Measurements from ENCODE around the gene NAMPT.
A peak's percentile ranks its signal among the peaks of the same experiment; 100 is the strongest.
"Not testable (repeated sequence)": the region's sequence is repeated elsewhere in the genome, so short reads cannot be mapped to it uniquely, and the experiment has no call there.

NAMPT gene

DNA sequence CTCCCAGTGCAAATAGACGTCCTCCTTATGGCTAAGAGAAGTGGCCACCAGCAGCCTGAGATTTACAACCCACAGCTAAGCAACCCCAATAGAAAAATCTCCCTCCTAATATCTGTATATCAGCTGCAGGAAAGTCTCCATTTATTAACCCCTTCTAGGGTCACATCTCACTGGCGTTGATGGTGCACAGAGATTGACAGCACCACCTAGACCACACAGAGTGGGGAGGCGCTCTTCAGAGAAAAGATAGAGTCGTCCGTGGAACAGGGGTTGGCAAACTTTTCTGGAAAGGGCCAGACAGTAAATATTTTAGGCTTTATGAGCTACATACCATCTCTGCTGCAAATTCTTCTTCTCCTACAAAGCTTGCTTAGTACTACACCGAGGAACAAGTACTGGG is 60.0 kb downstream of the NAMPT start:
- DNase-seq = no peak

DNA sequence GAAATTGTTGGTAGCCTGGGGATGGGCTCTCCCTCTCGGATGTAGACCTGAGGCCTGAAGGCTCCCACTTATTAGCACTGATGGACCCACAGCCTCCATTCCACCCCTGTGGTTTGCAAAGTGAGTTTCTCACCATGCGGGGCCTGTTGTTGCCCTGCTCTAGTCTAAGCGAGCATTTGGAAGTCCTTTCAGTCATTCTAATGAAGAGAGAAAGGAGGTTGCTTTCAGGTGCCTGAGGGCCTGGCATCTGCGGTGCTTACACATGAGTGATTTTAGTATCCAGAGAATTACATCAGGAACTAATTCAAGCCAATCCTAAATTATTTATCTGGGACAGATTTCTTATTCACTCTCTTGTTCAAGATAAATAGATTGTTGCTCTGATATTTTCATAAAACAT is 61.6 kb downstream of the NAMPT start:
- DNase-seq = no peak

DNA sequence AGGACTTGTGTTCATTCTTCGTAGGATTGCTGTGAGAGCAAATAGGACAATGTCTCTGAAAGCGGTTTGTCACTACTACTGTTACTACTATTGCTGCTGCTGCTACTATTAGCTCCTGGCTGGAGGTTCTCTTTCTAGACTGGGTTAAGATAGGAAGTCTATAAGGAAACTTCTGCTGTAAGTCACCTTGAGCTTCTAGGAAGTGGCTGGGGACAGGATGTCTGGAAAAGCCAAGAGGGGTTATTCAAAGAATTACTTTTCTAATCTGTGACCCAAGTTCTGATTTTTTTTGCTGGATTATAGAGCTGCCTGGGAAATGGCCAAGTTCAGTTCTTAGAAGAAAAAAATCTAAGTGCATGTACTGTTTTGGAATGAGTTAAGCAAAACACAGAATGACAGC is 62.2 kb downstream of the NAMPT start:
- DNase-seq = no peak

DNA sequence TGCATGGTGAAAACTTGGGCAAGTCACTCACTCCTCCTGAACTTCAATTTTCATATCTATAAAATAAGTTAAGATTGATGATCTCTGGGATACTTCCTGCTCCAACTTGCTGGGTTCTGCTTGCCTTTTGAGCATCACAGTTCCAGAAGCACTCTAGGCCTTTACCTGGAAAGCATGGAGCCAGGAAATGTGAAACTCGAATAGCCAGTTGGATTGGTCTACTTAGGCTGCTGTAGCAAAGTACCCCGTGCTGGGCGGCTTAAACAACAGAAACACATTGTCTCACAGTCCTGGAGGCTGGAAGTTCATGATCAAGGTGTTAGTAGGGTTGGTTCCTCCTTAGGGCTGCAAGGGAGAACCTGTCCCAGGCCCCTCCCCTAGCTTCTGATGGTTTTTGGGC is 64.5 kb downstream of the NAMPT start:
- DNase-seq = no peak

DNA sequence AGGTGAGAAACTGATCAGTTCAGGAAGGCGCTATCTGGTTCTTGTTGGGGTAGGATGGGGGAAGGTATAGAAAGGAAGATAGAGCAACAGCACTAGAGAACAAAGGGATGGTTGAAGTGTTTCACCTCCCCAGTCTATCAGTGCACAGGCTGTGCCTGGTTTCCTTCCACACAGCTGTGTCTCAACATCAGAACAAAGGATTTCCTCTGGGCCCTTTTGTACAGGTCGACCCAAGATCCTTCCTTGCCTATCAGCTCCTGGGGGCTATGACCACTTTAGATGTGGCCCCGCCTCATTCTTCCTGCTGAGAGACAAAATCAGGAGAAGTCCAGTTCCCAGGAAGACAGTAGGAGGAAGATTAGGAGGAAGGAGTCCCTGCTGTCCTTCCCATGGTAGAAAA is 65.6 kb downstream of the NAMPT start:
- no peak for DNase-seq

DNA sequence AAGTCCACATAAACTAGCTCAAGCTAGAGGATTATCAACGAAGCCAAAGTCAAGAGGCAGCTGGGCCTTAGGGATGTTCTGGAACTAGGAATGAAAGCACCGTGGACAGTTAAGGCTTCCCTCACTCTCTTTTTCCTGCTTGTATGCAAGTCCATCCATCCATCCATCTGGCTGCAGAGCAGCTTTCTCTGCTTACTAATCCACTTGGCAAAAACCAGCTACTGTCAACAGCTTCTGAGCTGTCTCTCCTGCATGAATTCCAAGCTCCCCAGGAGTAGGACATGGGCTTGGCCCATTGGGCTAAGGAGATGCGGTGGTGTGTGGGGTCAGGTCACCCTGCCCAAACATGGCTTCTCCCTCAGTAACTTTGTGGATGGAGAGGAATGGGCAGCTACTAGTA is 66.2 kb downstream of the NAMPT start:
- no peak for DNase-seq

DNA sequence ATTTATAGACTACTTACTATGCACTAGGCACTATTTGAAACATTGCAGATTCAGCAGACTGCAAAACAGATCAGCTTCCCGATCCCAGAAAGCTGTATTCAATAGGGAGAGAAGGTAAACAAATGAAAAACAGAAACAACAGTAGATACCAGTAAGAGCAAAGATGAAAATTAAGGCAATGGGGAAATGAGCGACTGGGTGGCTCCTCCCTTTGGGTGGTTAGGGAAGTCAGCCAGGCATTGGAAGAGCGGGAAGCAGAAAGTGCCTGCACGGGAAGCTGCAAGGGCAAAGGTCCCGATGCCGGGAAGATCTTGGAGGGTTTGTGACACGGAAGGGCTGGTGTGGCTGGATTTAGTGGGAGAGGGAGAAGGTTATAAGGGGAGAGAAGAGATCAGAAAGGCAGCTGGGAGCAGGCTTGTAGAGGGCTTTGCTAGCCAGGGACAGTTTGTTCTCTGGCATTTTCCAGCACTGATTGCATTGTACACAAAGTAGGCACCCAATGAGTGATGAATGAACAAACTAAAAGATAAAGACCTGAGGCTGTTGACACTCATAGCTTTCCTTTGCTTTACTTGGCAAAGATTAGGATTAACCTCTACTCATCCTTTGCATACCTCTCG is 67.8 kb downstream of the NAMPT start:
- DNase-seq = no peak

DNA sequence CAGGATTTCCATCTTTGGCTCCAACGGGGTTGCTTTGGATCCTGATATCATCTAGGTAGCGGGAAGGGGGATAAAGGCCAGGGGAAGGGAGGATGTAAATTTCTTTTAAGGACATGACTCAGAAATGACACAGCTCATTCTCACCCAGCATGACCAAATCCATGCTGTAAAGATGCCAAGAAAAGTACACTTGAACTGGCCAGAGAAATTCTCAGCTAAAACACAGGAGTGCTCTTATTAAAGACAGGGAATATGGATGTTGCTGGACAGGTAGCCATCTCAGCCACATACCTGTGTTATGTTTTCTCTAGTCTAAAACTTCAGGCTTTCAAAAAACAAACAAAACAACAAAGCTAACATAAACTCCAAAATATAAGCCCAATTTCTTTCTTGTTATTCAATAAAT is 68.3 kb downstream of the NAMPT start:
- DNase-seq = peak; percentile 3 to 10

DNA sequence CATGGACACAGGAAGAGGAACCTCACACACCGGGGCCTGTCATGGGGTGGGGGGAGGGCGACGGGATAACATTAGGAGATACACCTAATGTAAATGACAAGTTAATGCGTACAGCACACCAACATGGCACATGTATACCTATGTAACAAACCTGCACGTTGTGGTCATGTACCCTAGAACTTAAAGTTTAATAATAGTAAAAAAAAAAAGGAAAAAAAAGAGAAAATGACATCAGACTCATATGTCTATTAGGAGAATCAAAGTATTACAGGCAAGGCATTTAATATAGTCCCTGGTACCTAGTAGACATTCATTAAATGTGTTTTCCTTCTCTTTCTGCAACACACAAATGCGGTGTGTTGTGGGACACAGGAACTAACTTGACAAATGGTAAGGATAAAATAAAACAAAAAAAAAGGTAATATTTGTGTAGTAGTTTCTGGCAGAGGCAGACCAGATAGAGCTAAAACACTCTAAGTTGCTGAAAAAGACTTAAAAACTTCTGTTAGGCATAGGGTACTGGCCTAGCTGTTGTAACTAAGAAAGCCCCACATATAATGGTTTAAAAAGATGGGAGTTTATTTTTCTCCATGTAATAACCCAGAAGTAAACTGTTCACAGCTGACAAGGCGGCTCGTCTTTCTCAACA is 68.8 kb downstream of the NAMPT start:
- DNase-seq = no peak

DNA sequence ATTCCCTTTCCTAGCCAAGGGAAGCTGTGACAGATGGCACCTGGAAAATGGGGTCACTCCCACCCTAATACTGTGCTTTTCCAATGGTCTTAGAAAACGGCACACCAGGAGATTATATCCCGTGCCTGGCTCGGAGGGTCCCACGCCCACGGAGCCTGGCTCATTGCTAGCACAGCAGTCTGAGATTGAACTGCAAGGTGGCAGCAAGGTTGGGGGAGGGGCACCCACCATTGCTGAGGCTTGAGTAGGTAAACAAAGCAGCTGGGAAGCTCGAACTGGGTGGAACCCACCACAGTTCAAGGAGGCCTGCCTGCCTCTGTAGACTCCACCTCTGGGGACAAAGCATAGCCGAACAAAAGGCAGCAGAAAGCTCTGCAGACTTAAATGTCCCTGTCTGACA is 75.8 kb downstream of the NAMPT start:
- DNase-seq = not testable (repeated sequence)

DNA sequence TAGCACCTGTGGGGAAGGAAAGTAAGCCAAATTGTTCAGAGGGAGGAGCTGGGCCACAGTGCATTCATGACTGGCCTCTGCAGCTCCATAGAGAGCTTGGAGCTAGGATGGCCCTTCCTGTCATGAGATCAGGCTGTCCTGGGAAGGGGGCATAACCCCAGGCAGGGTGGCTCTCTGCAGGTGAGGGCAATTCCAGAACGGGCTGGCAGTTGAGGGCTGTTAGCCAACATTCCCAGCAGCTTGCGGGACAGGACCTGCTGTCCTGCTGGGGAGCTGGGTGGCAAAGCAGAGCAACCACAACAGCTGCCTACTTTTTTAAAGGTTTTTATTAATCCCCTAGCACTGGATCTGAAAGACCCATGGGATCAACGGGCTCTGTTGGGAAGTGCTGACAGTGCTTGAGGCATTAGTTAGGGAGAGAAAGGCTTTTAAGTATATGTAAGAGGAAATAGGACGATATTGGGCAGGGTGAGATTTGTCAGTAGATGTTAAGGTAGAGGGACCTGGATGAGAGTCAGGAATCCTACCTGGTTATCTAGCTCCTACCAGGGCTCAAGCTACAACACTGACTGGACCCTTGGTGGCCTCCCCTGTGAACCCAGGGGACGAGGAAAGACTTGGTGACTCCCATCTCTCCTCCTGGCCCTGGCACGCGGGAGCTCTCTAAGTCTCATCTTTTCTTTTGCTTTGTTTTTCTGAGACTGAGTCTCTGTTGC is 77.8 kb downstream of the NAMPT start:
- no peak for DNase-seq

DNA sequence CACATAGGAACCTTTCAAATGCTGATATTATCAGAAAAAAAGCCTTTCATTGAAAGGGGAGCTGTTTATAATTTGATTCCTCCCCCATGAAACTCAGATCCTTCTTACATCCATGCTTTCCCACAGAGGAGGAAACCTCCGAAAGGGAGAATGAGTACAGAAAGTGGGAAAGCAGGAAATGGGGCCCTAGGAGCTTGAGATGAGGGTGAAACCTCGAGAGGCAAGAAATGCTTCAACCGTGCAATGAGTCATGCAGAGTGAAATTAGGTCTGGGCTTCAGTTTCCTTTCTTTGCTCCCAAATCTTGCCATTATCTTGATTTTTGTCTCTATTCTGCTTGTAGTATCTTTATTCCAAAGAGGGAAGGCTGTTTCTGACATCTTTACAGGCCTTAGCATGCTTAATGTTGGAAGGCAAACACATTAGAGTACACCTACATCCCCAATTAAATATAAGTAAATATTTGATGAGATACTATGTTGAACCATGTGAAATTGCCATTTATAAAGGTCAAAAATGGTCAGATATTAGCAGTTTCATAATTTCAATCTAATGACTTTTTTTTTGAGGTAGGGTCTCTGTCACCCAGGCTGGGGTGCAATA is 79.1 kb downstream of the NAMPT start:
- no peak for DNase-seq

DNA sequence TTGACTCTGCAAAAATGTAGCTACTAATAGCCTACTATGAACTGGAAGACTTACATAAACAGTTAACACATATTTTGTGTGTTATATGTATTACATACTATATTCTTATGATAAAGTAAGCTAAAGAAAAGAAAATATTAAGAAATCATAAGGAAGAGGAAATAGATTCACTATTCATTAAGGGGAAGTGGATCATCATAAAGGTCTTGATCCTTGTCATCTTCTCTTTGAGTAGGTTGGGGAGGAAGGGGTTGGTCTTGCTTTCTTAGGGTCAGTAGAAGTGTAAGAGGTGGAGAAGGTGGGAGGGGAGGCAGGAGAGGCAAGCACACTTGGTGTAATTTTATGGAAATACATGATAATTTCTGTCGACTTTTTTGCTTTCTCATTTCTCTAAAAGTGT is 81.3 kb downstream of the NAMPT start:
- peak; percentile 4 to 5 for DNase-seq

DNA sequence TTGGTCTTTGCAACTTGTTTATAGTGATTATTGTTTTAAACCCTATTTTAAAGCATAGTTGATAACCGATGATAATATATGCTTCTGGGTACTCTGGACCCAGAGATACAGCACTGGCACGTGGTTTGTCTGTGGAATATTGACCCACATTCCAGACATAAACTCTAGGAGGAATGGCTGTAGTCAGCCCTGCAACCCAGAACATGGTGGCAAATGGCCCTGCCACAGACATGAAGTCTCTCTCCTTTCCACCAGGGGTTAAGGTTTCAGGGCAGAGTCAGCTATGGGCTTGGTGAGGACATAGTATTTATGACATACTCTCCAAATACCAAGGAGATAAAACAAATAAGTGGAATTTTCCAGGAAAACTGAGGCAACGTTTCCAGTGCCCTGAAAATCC is 83.6 kb downstream of the NAMPT start:
- no peak for DNase-seq

DNA sequence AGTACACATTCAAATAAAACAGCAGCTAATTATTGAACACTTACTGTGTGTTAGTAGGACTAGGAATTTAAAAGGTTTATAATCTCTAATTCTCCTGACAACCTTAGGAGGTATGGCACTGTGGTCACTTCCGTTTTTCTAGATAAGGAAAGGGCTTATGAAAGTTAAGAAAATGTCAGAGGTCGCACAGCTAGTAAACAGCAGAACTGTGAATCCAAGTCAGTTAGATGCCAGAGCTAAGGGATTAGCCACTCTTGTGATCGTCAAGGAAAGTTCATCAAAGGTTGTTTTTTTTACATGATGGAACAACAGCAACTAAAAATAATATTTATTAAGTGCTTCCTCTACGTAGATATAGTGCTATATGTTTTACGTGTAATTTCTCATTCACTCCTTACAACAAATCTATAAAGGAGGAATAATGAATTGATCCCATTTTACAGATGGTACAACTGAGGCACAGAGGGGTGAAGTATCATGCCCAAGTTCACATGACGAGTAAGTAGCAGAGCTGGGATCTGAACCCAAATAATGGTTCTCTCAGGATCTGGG is 84.9 kb downstream of the NAMPT start:
- DNase-seq = no peak

DNA sequence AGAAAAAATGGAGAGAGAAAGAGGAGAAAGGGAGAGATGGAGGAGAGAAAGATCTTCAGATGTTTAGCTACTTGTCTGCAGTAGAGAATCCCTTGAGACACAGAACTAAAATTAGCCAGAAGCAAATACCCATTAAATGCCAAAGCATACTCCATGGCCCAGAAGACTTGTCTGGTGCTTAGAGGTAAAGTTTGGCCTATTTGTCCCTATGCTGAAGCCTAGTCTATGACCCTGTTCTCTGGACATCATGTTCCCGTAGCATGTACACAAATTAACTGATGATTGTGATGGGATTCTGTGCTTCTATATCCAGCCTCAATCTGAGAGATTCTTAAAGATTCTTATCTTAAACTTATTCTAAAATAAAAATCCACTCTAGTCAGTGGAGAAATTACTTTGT is 85.8 kb downstream of the NAMPT start:
- DNase-seq = no peak

Measured in inflammatory macrophage treated with lipopolysaccharide for 1 hour (primary cell).